A172 (cell line): ENCODE data around the gene TRPT1. TPM values are rescaled to one million over a fixed set of nuclear protein-coding genes. Genes with fewer than 3 reads are reported as not detected.

Experiments
- DNase-seq: peaks from one replicate; pipeline ENCODE4 v3.0.0-alpha.2; 2015; ENCODE audit warnings: low spot score
- total RNA-seq: library from RNA; depleted of rRNA; stranded (reverse); fragments of >200 nt; shearing (Covaris generic); gene quantifications from 2 replicates; pipeline ENCODE4 v1.2.3, GENCODE V29; 2014

The TRPT1 gene
- total RNA-seq, 1 experiment from 2014 or later = 33.8 TPM

DNA sequence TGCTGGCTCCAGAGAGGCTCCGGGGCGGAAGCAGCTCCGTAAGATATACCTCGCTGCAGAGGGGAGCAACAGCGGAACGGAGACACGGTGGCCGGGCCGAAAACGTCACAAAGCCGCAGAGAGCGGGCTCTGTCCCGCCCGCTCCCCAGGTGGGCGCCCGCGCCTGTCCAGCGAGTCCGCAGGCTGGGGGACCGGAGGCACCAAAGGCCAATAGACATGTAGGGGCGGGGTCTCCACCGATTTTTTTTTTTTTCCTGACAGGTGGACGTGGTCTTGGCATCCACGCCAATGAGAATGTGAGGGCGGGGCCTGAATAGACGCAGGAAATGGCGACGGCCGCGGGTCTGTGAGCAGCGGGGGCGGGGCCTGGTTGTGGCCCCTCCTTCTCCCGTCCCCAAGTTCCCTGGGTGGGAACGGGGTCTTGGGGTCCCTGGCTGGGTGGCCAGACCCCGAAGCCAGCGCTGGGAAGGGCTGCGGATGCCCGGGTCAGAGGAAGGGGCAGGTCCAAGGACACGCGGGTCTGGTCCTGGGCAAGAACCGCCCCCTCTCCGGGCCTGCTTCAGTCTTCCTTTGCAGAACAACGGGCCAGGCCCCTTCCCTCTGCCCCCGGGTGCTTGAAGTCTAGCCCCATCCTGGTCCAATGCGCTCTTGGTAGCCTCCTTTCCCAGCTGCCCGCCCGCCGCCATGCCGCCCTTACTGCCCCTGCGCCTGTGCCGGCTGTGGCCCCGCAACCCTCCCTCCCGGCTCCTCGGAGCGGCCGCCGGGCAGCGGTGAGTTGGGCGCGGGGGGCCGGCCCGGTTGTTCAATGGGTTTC lies 4.4 kb upstream of the TRPT1 start, which contains the start of gene DNAJC4:
TSS of gene DNAJC4 (plus strand) at position 378 of the 814 bp plus-strand sequence. CDS start at position 685, 307 bp downstream.
- DNase-seq = peak; percentile 84

DNA sequence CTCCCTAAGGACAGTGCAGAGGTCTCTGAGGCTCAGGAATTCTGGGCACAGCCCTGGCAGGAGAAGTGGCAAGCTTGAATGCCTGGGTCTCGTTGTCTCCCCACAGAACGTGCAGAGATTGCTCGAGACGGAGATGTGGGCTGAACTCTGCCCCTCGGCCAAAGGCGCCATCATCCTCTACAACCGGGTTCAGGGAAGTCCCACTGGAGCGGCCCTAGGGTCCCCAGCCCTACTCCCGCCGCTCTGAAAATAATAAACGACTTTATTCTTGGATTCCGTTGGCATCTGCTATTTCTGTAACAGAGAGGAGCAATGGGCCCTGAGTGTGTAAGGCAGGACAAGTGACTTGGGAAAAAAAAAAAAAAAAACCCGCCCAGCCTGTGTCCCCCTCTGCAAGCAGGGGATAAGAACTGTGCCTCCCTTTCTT lies 3.8 kb upstream of the TRPT1 start:
- no peak for DNase-seq

DNA sequence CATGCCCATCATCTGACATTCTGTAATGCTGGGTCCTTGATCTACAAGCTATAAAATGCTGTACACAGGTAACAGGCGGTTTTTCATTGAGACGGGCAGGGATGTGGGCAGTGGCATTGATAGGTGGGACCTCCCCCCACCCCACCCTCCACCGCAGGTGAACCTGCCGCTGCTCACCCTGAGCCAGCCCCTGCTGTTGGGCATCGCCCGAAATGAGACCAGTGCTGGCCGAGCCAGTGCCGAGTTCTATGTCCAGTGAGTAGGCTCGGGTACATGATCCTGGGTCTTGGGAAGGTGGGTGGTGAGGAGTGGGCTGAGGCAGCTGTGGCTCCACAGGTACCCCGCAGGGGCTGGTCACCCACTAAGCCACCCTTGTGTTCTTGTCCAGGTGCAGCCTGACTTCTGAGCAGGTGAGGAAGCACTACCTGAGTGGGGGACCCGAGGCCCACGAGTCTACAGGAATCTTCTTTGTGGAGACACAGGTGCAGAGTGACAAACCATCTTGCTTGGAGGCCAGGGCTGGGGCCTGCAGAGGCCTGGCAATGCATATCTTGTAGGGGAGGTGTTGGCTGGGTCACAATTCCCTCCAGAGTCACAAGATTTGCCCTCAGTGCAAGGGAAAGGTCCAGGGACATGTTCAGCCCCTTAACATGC lies 3.2 kb upstream of the TRPT1 start:
- no peak for DNase-seq

DNA sequence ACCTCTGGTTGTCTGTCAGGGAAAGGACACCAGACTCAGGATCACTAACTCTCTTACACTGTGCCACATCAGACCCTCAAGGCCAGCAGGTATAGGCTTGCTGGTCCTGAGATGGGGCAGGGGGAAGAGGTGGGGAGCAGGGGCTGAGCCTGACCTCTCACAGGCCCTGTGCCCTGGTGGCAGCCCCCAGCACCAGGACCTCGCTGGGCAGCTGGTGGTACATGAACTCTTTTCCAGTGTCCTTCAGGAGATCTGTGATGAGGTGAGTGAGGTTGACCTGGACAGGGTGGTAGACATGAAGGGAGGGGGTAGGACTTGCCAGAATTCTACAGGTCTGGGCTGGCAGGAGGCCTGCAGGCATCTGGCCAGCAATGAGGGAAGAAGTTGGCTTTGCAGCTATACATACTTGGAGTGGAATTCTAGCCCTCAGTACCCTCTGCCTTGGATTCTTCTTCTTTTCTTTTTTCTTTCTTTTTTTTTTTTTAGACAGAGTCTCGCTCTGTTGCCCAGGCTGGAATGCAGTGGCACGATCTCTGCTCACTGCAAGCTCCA lies 1.5 kb upstream of the TRPT1 start:
- no peak for DNase-seq

DNA sequence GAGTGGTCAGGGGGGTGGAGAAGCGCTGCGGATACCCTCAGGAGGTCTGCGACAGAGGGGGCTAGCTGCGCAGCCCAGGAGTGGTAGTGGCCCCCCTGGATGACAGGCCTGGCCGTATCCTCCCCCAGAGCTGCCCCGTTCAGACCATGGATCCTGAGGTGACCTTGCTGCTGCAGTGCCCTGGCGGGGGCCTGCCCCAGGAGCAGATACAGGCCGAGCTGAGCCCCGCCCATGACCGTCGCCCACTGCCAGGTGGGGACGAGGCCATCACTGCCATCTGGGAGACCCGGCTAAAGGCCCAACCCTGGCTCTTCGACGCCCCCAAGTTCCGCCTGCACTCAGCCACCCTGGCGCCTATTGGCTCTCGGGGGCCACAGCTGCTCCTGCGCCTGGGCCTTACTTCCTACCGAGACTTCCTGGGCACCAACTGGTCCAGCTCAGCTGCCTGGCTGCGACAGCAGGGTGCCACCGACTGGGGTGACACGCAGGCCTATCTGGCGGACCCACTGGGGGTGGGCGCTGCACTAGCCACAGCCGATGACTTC lies 593 bp upstream of the TRPT1 start:
- no peak for DNase-seq

DNA sequence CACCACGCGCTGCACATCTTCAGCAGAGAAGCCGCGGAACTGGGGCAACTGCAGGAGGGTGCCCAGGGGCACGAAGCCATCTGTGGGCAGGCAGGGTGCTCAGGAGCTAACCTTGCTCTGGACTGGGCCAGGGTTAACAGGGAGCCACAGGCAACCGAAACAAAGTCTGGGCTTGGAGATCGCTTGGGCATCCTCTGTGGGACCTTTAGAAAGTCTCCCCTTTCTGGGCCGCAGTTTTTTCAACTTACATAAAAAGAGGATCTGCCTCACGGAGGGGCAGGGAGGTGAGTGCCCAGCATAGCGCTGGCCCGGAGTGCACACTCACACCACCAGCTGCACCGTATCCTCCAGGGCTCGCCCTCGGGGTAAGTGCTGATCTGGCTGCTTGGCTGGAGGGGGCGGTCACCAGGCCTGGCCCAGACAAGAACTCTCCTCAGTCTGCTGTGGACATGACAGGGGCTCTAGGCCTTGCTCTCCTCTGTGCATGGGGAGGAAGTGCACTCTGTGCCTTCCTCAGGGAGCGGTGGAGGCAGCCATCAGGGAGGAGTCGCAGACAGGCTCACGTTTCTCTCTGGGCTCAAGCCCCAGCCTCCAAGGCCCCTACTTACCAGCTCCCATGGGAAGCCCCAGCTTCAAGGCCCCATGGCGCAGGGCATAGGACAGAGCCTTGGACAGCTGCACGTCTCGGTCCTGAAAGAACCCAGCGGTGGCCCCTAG lies 937 bp downstream of the TRPT1 start:
- DNase-seq = no peak

DNA sequence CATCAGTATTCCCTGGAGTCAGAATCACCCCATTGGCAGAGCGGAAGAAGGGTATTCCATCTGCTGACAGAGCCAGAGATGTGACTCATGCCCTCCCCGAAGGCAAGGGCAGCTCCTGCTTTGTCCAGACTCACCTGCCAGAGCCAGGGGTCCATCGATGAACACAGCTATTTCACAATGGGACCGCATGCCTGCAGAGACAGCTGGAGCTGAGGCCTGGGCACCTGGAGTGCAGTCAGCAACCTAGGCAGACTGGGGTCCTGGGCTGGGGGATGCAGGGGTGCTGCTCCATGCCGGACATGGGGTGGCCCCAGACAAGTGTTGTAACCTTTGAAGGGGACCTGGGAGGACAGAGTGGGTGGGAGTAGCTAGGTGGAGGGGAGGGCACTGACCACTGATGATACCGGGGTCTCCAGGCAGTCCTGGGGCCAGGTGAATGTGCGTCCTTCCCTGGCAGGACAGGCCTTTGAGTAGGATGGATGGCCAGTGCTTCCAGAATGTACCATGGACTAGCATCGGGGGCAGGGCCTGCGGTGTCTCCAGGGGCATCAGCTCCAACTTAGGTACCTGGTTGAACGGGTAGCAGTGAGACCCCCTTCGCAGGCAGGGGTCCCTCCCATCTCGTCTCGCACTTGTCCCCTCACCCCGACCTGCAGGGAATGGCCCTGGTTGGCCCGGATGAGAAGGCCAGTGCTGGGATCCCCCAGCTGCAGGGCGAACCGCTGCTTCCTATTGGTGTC lies 1.7 kb downstream of the TRPT1 start:
- peak; percentile 79 for DNase-seq

DNA sequence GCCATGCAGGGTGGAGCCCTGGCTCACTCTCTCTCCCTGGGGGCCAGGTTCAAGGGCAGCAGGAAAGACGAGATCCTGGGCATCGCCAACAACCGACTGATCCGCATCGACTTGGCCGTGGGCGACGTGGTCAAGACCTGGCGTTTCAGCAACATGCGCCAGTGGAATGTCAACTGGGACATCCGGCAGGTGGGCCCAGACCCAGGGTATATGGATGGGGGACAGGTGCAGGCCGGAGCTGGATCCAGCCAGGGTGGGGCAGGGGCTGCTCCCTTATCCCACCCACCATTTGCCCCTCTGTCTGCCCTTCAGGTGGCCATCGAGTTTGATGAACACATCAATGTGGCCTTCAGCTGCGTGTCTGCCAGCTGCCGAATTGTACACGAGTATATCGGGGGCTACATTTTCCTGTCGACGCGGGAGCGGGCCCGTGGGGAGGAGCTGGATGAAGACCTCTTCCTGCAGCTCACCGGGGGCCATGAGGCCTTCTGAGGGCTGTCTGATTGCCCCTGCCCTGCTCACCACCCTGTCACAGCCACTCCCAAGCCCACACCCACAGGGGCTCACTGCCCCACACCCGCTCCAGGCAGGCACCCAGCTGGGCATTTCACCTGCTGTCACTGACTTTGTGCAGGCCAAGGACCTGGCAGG lies 2.9 kb downstream of the TRPT1 start:
- DNase-seq = no peak

DNA sequence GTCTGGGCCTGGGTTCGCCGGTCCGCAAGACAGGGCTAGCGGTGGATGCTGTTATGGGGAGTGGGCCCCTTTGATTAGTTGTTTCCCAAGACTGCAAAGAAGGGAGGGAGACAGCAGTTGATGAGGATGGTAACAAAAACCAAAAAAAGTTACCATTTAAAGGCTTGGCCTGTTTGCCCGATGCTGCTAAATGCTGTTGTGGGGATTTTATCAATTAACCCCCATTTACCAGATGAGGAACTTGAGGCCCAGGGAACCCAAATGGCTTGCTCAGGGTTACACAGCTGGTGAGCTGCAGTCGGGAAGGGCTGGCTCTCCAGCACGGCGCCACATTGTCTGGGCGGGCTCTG lies 3.4 kb downstream of the TRPT1 start:
- no peak for DNase-seq

DNA sequence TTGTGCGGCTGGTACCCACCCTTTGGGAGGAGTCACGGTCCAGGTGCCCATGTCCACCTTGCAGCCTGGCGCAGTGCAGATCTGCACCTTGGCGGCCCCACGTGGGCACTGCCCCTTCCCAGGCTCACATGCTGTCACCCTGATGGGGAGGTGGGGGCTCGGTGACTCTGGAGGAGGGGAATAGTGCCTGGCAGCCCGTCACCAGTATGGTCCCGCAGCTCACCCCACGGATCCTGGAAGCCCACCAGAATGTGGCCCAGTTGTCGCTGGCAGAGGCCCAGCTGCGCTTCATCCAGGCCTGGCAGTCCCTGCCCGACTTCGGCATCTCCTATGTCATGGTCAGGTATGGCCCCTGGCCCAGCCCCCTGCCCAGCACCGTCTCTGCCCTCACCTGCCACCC lies 5.2 kb downstream of the TRPT1 start:
- DNase-seq = no peak

DNA sequence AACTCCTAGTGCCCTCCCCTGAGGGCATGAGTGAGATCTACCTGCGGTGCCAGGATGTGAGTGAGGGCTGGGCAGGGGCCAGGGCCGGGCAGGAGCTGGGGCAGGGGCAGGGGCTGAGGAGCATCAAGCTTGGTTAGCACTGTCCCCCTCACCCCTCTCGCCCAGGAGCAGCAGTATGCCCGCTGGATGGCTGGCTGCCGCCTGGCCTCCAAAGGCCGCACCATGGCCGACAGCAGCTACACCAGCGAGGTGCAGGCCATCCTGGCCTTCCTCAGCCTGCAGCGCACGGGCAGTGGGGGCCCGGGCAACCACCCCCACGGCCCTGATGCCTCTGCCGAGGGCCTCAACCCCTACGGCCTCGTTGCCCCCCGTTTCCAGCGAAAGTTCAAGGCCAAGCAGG lies 5.7 kb downstream of the TRPT1 start:
- DNase-seq = no peak

DNA sequence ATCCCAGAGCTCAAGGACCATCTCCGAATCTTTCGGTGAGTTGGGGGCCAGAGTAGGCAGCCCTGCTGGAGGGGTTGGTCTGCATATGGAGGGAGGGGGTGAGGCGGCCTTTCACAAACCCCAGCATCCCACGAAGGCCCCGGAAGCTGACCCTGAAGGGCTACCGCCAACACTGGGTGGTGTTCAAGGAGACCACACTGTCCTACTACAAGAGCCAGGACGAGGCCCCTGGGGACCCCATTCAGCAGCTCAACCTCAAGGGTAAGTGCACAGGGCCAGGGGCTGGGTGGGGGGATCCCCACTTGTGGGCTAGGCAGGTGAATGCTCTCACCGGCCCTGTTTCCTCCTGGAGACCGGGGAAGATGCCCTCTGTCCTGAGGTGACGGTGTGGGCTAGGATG lies 6.2 kb downstream of the TRPT1 start:
- DNase-seq = no peak

DNA sequence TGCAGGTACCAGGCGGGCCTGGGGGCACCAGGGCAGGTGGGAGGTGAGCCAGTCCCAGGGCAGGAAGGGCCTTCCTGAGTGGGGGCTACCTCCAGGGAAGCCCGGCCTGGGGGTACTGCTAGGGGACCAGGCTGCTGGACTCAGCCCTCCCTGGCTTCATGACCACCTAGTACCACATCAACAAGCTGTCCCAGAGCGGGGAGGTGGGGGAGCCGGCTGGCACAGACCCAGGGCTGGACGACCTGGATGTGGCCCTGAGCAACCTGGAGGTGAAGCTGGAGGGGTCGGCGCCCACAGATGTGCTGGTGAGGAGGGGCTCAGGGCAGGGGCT lies 6.7 kb downstream of the TRPT1 start:
- DNase-seq = no peak

DNA sequence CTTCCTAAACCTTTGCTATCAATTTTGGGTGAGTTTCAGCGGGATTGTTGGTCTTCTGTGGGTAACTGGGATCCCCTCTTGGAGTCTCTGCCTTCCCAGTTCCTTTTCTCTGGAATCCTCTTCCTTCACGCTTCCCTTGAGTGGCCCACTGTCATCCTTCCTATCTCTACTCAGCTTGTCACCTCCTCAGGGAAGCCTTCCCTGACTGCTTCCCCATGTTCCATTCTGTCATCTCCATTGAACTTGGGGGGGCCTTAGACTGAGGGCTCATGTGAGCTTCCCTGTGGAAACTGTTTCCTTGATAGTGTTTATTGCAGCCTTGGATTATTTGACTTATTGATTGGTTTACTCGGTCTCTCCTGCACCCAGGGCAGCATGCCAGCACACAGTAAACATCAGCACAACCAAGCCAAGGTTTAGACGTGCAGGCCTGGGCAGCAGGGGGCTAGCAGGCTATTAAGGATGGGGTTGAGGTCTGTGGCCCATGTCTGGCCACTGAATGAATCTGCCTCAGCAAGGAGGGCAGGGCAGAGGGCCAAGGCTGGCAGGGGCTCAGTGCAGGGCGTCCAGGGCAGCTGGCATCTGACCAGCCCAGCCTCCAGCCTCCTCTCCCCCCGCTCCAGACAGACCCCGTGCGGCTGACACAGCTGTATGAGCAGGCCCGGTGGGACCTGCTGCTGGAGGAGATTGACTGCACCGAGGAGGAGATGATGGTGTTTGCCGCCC lies 7.2 kb downstream of the TRPT1 start:
- no peak for DNase-seq

DNA sequence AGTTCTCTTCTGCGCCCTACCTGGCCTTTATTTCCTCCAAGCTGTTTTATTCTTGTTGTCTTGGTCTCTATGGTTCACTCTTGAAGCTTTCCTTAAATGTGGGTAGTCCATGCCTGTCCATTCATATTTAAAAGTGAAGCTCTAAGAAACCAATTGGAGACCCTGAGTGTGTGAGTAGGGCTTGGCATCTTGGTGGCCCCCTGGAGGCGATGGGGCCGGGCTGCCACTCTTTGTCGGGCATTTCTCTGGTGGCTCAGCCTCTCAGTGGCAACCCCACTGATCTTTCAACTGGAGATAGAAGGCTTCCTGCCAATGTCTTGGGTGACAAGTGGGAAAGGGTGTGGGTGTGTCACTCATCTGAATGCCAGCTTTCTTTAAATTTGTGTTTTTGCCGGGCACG lies 9.1 kb downstream of the TRPT1 start:
- no peak for DNase-seq

DNA sequence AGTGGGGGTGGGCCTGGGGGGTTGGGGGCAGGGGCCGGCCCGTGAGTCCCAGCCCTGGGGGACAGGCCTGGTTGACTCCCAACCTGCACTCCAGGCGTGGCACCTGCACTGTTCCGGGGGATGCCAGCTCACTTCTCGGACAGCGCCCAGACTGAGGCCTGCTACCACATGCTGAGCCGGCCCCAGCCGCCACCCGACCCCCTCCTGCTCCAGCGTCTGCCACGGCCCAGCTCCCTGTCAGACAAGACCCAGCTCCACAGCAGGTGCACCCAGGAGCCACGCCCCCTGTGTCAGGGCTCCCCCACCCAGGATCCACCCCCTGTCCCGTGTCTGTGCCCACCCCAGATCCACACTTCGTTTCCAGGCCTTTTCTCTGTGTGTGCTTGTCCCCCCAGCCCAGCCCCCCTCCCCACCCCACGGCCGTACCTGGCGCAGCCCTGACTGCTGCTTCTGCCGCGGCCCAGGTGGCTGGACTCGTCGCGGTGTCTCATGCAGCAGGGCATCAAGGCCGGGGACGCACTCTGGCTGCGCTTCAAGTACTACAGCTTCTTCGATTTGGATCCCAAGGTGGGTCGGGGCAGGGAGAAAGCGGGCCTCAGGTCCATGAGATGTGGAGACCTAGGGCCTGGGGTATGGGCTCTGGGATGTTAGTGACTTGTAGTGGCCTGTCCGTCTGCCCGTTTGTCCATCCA lies 14.7 kb downstream of the TRPT1 start:
- DNase-seq = no peak

DNA sequence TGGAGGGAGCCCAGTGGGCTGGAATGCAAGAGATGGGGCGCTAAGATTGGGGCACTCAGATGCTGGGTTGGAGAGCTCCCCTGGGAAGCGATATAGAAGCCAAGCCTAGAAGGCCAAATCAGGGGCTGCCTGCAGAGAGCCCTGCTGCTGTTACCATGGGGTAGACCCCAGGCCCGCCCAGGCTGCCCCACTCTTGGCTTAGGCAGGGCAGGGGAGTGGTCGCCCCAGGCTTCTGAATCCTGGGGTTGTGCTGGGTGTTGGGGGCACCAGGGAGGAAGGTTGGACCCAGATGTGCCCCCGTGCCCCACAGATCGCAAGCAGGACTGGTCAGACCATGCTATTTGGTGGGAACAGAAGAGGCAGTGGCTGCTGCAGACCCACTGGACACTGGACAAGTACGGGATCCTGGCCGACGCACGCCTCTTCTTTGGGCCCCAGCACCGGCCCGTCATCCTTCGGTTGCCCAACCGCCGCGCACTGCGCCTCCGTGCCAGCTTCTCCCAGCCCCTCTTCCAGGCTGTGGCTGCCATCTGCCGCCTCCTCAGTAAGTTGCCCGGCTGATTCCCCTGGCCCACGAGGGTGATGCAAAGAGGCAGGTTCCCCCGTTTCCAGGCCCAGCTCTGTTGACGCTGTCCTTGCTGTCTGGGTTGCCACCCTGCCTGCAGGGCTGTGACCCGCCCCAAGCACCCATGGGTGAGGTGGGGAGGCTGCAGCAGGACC lies 15.5 kb downstream of the TRPT1 start:
- no peak for DNase-seq

DNA sequence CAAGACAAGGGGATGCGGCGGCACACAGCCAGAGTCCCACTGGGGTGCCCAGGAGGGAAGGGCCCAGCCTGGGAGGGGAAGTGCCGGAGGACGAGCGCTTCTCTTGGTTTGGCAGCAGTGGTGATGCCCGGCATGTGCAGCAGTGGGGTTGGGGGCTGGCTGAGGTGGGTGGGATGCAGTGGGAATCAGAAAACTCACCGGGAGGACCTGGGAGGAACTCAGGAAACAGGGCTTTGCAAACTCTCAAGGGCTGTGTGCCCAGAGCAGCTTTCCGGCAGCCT lies 16.5 kb downstream of the TRPT1 start:
- no peak for DNase-seq

DNA sequence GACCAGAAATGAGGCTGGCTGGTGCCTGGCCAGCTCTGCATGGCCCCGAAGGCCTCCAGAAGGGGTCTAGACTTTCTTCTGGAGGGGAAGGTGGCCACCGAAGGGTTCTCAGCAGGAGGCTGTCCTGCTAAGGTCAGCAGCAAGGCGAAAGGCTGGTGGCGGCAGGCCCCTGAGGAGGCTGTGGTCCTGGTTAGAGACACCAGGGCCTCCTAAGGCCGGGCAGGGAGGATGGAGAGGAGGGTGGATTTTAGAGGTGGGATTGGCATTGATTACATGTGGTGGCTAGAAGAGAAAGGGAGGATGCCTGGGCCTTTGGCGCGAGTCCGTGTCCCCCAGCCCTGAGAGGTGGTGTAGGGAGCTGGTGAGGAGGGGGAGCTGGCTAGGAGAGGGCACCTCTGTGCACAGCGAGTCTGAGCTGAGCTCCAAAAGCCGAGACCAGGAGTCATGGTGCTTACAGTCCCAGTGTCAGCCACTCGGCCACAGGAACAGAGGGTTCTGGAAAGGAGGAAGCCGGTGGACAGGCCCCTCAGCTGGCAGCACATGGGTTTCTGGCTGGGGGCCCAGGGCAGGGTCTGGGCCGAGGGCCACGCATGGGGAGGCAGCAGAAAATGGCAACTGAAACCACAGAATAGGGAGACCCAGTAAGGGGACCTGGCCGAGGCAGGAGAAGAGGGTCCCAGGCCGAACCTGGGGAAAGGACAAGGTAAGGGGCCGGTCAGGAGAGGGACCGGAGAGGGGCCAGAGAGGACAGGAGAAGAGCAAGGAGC lies 17.0 kb downstream of the TRPT1 start:
- no peak for DNase-seq
